K562 (cell line): Measurements from ENCODE around the gene AGFG2. TPM values are rescaled to one million over a fixed set of nuclear protein-coding genes. Genes with fewer than 3 reads are reported as not detected.

Experiments
- ATAC-seq: fragments of 200-7000 bp; cut with Tn5 transposase; 3 replicates; pipeline ENCODE4 v1.9.1; 2020; ENCODE audit warnings: moderate library complexity
- BruUV-seq: library from RNA; stranded (reverse); fragments of 400-500 nt; replicated peaks from 2 replicates; lab custom pipeline; 2021; lab: Mats Ljungman, UMichigan
- CTCF ChIA-PET: fragments of 300-600 bp; formaldehyde crosslinking; extraction: SDS; loops from one replicate; lab custom pipeline; 2021; ENCODE audit warnings: low intra/inter-chr PET ratio; lab: Yijun Ruan, JAX
- POLR2A ChIA-PET: fragments of 300-600, 350-650 bp; sonication (Branson Sonifier 250); formaldehyde crosslinking; extraction: SDS; loops from one replicate; lab custom pipeline; 2021; ENCODE audit warnings: antibody characterized with exemption, inconsistent platforms; lab: Yijun Ruan, JAX
- DNase-seq, 4 experiments: peaks; one replicate each; pipeline versions ENCODE4 v3.0.0 to v3.0.0-alpha.2; 2011 to 2018; ENCODE audit warnings: low spot score in 3 of 4, mixed read lengths in 3 of 4; ENCODE audit errors: extremely low read depth in 1 of 4
- FAIRE-seq: peaks from 2 replicates; lab custom pipeline; 2011; peaks lifted over from hg19 to GRCh38; lab: Jason Lieb, UNC
- H2AFZ ChIP-seq: 2 replicates; pipeline ENCODE4 v1.6.0; 2011; ENCODE audit warnings: low read depth, low read length, control low read depth, inconsistent platforms
- H3K27ac ChIP-seq: fragments of 200-600 bp; 3 replicates; pipeline ENCODE4 v1.8.0; 2011; ENCODE audit warnings: low read depth, mild to moderate bottlenecking, control low read depth, inconsistent platforms, low read length, moderate library complexity, mixed read lengths; ENCODE audit errors: extremely low read depth
- H3K27me3 ChIP-seq, 2 experiments: fragments of 300-600 bp in 1 of 2; 2 replicates in 1 of 2; 3 replicates in 1 of 2; pipeline versions ENCODE4 v1.6.0 to v1.8.0; 2011; ENCODE audit warnings: inconsistent platforms in 2 of 2, low read length in 2 of 2, mild to moderate bottlenecking in 1 of 2, mixed read lengths in 1 of 2, moderate library complexity in 1 of 2; ENCODE audit not compliant: control insufficient read depth in 2 of 2, insufficient read depth in 2 of 2
- H3K36me3 ChIP-seq: fragments of 300-600 bp; 3 replicates; pipeline ENCODE4 v1.8.0; 2011; ENCODE audit warnings: mild to moderate bottlenecking, low read length, inconsistent platforms; ENCODE audit not compliant: control insufficient read depth, insufficient read depth
- H3K4me1 ChIP-seq, 2 experiments: fragments of 200-600 bp in 1 of 2; replicated peaks in 1 of 2; 2 replicates in 1 of 2; 3 replicates in 1 of 2; pipeline versions ENCODE4 v1.5.1 to v1.8.0; 2011; ENCODE audit warnings: inconsistent platforms in 2 of 2, low read length in 2 of 2, mild to moderate bottlenecking in 1 of 2, mixed read lengths in 1 of 2, moderate library complexity in 1 of 2; ENCODE audit not compliant: control insufficient read depth in 2 of 2, insufficient read depth in 2 of 2
- H3K4me2 ChIP-seq: 2 replicates; pipeline ENCODE4 v1.6.1; 2011; ENCODE audit warnings: low read length, control low read depth, inconsistent platforms, mixed read lengths; ENCODE audit not compliant: insufficient read depth
- H3K4me3 ChIP-seq: fragments of 200-600 bp; sonication (generic), shearing (Covaris generic); 2 replicates; pipeline ENCODE4 v1.5.1; 2016; ENCODE audit warnings: control low read depth, inconsistent platforms
- H3K79me2 ChIP-seq: fragments of 200-600 bp; 3 replicates; pipeline ENCODE4 v1.8.0; 2011; ENCODE audit warnings: low read length, inconsistent platforms; ENCODE audit not compliant: control insufficient read depth, insufficient read depth
- H3K9ac ChIP-seq, 2 experiments: 2 replicates each; pipeline versions ENCODE4 v1.6.0 to v1.6.1; 2011; ENCODE audit warnings: low read depth in 2 of 2, low read length in 2 of 2, control low read depth in 1 of 2, inconsistent platforms in 1 of 2, mild to moderate bottlenecking in 1 of 2, mixed read lengths in 1 of 2; ENCODE audit not compliant: insufficient read depth in 1 of 2
- H3K9me1 ChIP-seq: one replicate; pipeline ENCODE4 v1.6.0; 2011; ENCODE audit warnings: inconsistent platforms, mild to moderate bottlenecking, low read length, moderate library complexity; ENCODE audit not compliant: control insufficient read depth, insufficient read depth
- H3K9me3 ChIP-seq: replicated peaks from 2 replicates; pipeline ENCODE4 v1.5.1; 2011; ENCODE audit warnings: low read depth, low read length, inconsistent platforms; ENCODE audit not compliant: control insufficient read depth, insufficient read depth
- H4K20me1 ChIP-seq: replicated peaks from 2 replicates; pipeline ENCODE4 v1.6.1; 2011; ENCODE audit warnings: low read length, inconsistent platforms, mixed read lengths; ENCODE audit not compliant: control insufficient read depth, insufficient read depth
- CCNT2 ChIP-seq: IDR thresholded peaks from 2 replicates; pipeline ENCODE4 v1.6.1; 2011; ENCODE audit warnings: borderline replicate concordance, low read depth, mild to moderate bottlenecking, moderate library complexity, mixed read lengths, low read length; ENCODE audit not compliant: insufficient read length; ENCODE audit errors: extremely low read depth
- DLX4 ChIP-seq: fragments of 250-450 bp; sonication (Bioruptor Pico); IDR thresholded peaks from 2 replicates; pipeline ENCODE4 v1.6.1; 2021; ENCODE audit warnings: mild to moderate bottlenecking
- HEY1 ChIP-seq: fragments of 250-450 bp; sonication (Bioruptor Pico); IDR thresholded peaks from 2 replicates; pipeline ENCODE4 v1.5.0; 2020; ENCODE audit warnings: mild to moderate bottlenecking, moderate library complexity, borderline replicate concordance
- MBD2 ChIP-seq: sonication (generic); IDR thresholded peaks from 2 replicates; pipeline ENCODE4 v1.6.1; 2016; ENCODE audit warnings: low read depth, borderline replicate concordance
- MYBL2 ChIP-seq, 2 experiments: fragments of 450-650 bp in 1 of 2; sonication (generic) in 1 of 2; formaldehyde crosslinking in 1 of 2; IDR thresholded peaks; 2 replicates each; pipeline versions ENCODE4 v1.6.1 to v1.8.1; 2017 to 2022; ENCODE audit warnings: borderline replicate concordance in 1 of 2, inconsistent platforms in 1 of 2, low read depth in 1 of 2, mild to moderate bottlenecking in 1 of 2, missing genetic modification reagents in 1 of 2, moderate library complexity in 1 of 2
- RBFOX2 ChIP-seq: fragments of 200-400 bp; formaldehyde crosslinking; IDR thresholded peaks from 2 replicates; pipeline ENCODE4 v1.6.1; 2017; ENCODE audit warnings: low read depth, mild to moderate bottlenecking, low read length, moderate library complexity
- SLC30A9 ChIP-seq: fragments of 250-450 bp; sonication (Bioruptor Pico); IDR thresholded peaks from 2 replicates; pipeline ENCODE4 v1.8.0; 2022; ENCODE audit warnings: mild to moderate bottlenecking, moderate library complexity
- ZFP30 ChIP-seq: fragments of 250-450 bp; sonication (Bioruptor Pico); IDR thresholded peaks from 2 replicates; pipeline ENCODE4 v1.8.0; 2022; ENCODE audit warnings: moderate library complexity, mild to moderate bottlenecking, inconsistent platforms, borderline replicate concordance
- ZNF121 ChIP-seq: sonication (generic); formaldehyde crosslinking; conservative IDR thresholded peaks from 2 replicates; pipeline ENCODE4 v1.8.0; 2022; ENCODE audit warnings: missing genetic modification reagents
- ZNF398 ChIP-seq: fragments of 250-450 bp; sonication (Bioruptor Pico); IDR thresholded peaks from 2 replicates; pipeline ENCODE4 v1.8.0; 2021; ENCODE audit warnings: moderate library complexity, mild to moderate bottlenecking, inconsistent platforms
- WGBS: fragments of 100-300 bp; shearing (Covaris generic); methylation state at CpG from one replicate; pipeline ENCODE4 v1.1.6; 2016; ENCODE audit warnings: low coverage, mixed read lengths; ENCODE audit not compliant: insufficient coverage; ENCODE audit errors: missing lambda C conversion rate; 5-methylcytosine and 5-hydroxymethylcytosine counted together
- in situ Hi-C: fragments of 300-500 bp; cut with MboI; formaldehyde crosslinking; loops from 4 replicates; pipeline ENCODE4 v1.15.0; 2018; ENCODE audit warnings: inconsistent platforms, mixed read lengths
- intact Hi-C: fragments of 100-400 bp; cut with micrococcal nuclease; formaldehyde crosslinking; loops from 2 replicates; pipeline ENCODE4 v1.14.2; 2022
- polyA plus RNA-seq, 8 experiments: library from polyadenylated mRNA; depleted of rRNA in 4 of 8; stranded (reverse) in 5 of 8; unstranded in 3 of 8; fragments of >200 nt; fragmentation: Nextera tagmentation in 2 of 8; fragmentation: Illumina TruSeq in 1 of 8; extraction: Ambion mirVana in 2 of 8; extraction: Trizol in 1 of 8; gene quantifications; 2 replicates each; pipeline versions ENCODE4 v1.2.1 to v1.2.3, GENCODE V29; 2011 to 2014; ENCODE audit warnings: inconsistent platforms in 1 of 8, missing spikeins in 1 of 8
- total RNA-seq, 7 experiments: library from RNA; depleted of rRNA in 6 of 7; stranded (reverse); fragments of >200 nt in 6 of 7; fragmentation: Illumina TruSeq in 2 of 7; extraction: Trizol in 2 of 7; gene quantifications; 2 replicates each; pipeline versions ENCODE4 v1.2.1 to v1.2.3, GENCODE V29; 2011 to 2021; ENCODE audit warnings: low replicate concordance in 1 of 7

Gene AGFG2
- total and polyA plus RNA-seq, 9 of the 15 experiments (the other 6 are each of a cell fraction or from before 2014, with no cell fraction given): 0.31 to 23.1 (median 6.5) TPM

GRCh38 chr7:100576384-100576993, 37.5 kb downstream of the AGFG2 start:
- peaks cover 0 to 67% of the 10 kb centered on the region in 2 experiments; a peak in 3 of 5 replicates for H3K4me1 ChIP-seq
- no peak overlapping the region for H3K4me3 ChIP-seq
- in situ Hi-C loops (no loop called here), intact Hi-C loops (no loop called here)
- peaks cover 77% of the 10 kb centered on the region for H3K36me3 ChIP-seq
- H3K9me3 ChIP-seq: no peaks in the 10 kb centered on the region
- no peak overlapping the region for H2AFZ ChIP-seq
- H3K4me2 ChIP-seq: no peak overlapping the region
- H3K27me3 ChIP-seq: no peaks in the 10 kb centered on the region
- BruUV-seq: no TSS peak
- ChIA-PET CTCF (no interaction called here), POLR2A (interaction anchor here (3.6 kb wide), 1 partner anchor 10 kb away, joined by 27 read pairs; the partner anchor contains the start of genes FBXO24 and LRCH4)
- WGBS: 95% methylated on average over 11 of the region's 13 CpGs
- no peaks in the 10 kb centered on the region for H3K79me2 ChIP-seq
- ATAC-seq: no peak
- TF ChIP-seq DLX4 (CRISPR knock-in tag): no peak
- TF ChIP-seq RBFOX2: 0 out of 2 replicates have a peak, but pooled peaks have one; percentile 1
- 0 out of 2 replicates have a peak, but pooled peaks have one; percentile 25 for TF ChIP-seq ZNF121 (CRISPR knock-in tag)
- no peak for DNase-seq
- H3K9me1 ChIP-seq: peaks cover 4% of the 10 kb centered on the region
- no peak for FAIRE-seq
- peak overlapping the region in 1 of 2 experiments; percentile 66; a peak in 2 of 4 replicates for H3K9ac ChIP-seq
- H3K27ac ChIP-seq: no peak overlapping the region
- H4K20me1 ChIP-seq: no peaks in the 10 kb centered on the region; the same call in 1 of the 2 replicates

GRCh38 chr7:100577103-100577502, 38.1 kb downstream of the AGFG2 start:
- Histone ChIP-seq H3K4me1 (peaks cover 0 to 67% of the 10 kb centered on the region in 2 experiments; a peak in 3 of 5 replicates), H3K27ac (no peak overlapping the region), H3K9me3 (no peaks in the 10 kb centered on the region), H3K36me3 (peaks cover 83% of the 10 kb centered on the region), H3K4me3 (no peak overlapping the region), H2AFZ (no peak overlapping the region), H4K20me1 (no peaks in the 10 kb centered on the region; the same call in 1 of the 2 replicates), H3K9me1 (no peaks in the 10 kb centered on the region), H3K4me2 (no peak overlapping the region), H3K79me2 (no peaks in the 10 kb centered on the region), H3K9ac (peak overlapping the region in 1 of 2 experiments; percentile 66; a peak in 1 of 4 replicates), H3K27me3 (no peaks in the 10 kb centered on the region)
- POLR2A ChIA-PET: interaction anchor here (0.8 to 3.6 kb wide), 4 partner anchors 9 to 103 kb away, joined by 3 to 27 read pairs (median 4); partner anchors contain the start of genes FBXO24, LRCH4 and PCOLCE
- CTCF ChIA-PET: no interaction called here
- intact Hi-C loops: no loop called here
- in situ Hi-C loops: no loop called here
- no peak for DNase-seq
- ATAC-seq: no peak
- BruUV-seq: no TSS peak
- WGBS: 97% methylated on average over 16 of the region's 24 CpGs
- no peak for FAIRE-seq
- TF ChIP-seq HEY1 (CRISPR knock-in tag) (no peak), ZNF398 (CRISPR knock-in tag) (no peak), RBFOX2 (peak; percentile 43; the same call in 1 of the 2 replicates), MBD2 (no peak), CCNT2 (no peak), SLC30A9 (CRISPR knock-in tag) (no peak), ZFP30 (CRISPR knock-in tag) (no peak), MYBL2 (IDR thresholded peaks at IDR 0.05; ENCODE audit: low read depth) (no peak), MYBL2 (CRISPR knock-in tag; IDR thresholded peaks at IDR 0.05; ENCODE audit: borderline replicate concordance) (no peak)
